Measurements from ENCODE around the gene YIPF3.
"Not testable (repeated sequence)": the region's sequence is repeated elsewhere in the genome, so short reads cannot be mapped to it uniquely, and the experiment has no call there.

The YIPF3 gene

DNA sequence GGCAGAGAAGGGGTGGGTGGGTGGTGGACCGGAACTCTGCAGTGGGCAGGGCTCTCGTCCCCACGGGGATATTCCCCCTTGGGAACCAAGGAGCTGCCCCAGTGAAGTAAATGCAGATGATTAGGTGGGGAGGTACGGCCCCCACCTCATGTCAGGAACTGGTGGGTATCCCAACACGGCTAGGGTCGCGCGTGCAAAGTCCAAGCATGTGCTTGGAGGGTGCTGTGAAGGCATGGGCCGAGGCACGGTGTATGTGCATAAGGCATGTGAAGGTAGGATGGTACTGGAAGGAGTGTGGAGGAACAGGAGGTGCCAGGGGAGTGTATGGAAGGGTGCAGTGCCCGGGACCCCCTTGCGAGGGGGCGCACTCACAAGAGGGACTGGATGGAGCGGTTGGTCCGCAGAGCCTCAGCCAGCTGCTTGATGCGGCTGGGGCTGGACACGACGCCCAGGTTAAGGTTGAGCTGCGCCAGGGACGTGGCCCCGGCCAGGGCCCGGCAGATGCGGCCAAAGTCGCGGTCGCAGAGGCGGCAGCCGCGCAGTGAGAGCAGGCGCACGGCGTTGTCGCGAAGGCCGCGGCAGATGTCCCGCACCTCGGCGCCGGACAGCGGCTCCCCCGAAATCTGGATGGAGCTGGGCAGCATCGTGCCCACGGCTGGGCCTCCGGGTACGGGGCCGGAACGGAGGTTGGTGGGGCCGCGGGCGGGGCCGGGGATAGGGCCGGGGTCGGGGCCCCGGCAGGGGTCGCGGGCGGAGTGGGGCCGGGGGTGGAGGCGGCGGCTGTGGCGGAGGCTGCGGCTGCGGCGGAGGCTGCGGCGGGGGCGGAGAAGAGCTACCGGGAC is 7.4 kb downstream of the YIPF3 start:
- DNase-seq: no peak

DNA sequence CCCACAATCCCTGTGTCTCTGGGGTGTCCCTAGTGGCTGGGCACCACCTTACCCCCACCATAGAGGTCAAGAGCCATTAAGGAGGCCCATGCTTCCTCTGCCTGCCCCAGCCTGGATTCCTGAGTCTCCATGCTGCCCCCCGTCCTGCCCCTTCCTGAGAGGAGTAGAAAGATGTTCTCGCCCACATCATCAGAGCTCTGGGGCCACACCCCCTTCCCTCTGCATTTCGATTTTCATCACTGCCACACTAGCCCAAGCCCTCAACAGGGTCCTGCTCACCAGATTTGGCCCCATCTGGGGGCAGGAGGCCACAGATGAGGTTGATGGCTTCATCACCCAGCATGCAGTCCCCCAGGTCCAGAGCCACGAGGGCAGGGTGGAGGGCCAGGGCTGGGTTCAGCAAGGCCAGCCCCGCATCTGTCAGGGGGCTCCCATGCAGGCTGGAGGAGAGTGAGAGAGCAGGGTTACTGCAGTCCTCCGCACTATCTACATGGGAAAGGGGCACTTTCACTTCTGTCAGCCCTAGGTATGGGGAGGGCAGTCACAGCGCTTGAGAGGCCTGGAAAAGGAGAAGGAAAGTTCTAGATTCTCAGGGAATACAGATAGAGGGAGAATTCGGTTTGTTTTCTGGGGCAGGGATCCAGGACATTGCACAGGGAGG is 8.1 kb downstream of the YIPF3 start:
- no peak for DNase-seq

DNA sequence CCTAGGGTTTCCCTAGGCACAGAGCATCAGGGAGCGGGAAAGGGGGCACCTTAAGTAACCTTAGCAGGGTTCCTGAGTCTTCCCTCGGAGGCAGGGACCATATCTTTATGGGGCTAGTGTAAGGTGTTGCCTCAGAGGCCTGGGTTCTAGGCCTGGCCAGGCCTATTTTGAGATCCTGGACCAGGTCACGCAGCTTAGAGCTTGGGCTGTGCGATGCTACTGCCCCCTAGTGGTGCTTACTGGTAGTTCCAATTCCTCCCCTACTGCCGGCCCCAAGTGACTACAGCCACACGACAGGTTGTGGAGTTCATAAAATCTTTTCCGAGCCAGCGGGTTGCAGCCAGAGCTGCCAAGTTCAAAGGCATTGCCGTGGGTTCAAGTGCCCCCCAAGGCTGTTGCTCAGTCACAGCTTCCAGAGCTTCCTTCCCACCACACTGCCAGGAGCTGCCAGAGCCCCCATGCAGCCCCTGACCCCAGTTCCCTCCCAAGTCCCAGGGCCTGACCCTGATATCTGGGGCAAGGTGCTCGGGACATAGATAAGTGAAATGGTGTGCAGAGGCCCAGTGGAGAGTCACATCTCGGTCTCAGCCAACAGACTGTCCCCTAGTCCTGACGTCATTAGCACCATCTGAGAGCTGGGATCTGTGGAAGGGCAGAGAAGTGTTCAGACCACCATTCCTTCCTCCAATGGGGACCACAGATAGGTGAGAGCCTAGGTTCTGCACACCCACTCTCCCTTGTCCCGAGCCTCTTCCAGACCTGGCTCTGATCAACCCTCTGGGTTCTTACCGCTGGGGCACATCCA is 9.9 kb downstream of the YIPF3 start:
- DNase-seq: peak; percentile 63

DNA sequence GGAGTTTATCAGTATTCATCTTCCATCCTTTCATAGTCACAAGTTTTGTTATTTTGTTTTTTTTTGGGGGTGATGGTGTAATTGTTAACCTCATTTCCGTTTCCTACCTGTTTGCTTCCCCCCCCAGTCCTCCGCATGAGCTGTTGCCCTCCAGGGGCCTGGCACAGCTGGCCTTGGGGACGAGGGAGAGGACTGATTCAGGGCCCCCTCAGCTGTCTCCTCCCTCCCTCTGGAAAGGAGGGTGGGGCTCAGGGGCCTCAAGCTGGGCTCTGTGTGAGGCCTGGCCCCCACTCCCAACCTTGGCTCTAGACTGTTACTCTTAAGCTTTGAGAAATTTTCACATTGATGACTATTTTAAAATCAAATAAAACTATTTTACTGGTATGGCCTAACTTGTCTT is 10.6 kb downstream of the YIPF3 start:
- no peak for DNase-seq

DNA sequence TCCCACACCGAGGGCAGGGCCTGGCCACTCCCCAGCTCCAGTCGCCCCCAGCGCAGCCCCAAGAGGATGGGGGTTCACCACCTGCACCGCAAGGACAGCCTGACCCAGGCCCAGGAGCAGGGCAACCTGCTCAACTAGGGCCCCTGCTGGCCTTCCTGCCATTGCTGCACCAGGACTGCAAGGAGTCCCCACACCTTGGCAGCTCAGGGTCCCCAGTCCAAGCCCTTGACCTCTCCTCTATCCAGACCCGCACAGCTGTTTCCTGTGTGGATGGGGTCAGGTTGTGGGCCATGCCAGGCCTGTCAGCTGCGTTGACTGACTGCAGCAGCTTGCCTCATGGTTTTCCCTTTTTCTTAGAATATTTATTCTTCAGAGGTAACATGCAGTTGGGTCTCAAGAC is 11.0 kb downstream of the YIPF3 start:
- no peak for DNase-seq

DNA sequence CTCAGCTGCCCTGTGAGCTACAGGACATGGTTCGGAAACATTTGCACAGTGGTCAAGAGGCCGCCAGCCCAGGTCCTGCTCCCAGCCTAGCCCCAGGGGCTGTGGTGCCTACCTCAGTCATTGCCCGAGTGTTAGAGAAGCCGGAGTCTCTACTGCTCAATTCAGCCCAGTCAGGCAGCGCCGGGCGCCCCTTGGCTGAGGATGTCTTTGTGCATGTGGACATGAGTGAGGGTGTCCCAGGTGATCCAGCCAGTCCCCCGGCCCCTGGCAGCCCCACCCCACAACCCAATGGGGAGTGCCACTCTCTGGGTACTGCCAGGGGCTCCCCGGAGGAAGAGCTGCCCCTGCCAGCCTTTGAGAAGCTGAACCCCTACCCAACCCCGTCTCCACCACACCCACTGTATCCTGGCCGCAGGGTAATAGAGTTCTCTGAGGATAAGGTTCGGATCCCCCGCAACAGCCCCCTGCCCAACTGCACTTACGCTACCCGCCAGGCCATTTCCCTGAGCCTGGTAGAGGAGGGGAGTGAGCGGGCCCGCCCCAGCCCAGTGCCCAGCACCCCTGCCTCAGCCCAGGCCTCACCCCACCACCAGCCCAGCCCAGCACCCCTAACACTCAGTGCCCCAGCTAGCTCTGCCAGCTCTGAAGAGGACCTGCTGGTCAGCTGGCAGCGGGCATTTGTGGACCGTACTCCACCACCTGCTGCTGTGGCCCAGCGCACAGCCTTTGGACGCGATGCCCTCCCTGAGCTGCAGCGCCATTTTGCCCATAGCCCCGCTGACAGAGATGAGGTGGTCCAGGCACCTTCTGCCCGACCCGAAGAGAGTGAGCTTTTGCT is 11.8 kb downstream of the YIPF3 start:
- DNase-seq: no peak

DNA sequence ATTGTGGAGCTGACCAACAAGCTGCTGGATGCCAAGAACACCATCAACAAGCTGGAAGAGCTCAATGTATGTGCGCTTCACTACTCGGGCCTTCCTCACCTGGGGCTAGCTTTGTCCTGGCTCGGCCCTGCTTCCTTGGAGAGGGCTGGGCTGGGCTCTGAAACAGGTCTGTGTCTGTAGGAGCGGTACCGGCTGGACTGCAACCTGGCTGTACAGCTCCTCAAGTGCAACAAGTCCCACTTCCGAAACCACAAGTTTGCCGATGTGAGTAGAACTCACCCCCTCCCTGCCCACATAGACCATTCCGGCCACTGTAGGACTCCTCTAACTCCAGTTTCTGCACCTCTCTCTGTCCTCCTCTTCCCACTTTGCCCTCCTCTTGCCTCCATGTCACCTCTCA is 13.3 kb downstream of the YIPF3 start:
- no peak for DNase-seq

DNA sequence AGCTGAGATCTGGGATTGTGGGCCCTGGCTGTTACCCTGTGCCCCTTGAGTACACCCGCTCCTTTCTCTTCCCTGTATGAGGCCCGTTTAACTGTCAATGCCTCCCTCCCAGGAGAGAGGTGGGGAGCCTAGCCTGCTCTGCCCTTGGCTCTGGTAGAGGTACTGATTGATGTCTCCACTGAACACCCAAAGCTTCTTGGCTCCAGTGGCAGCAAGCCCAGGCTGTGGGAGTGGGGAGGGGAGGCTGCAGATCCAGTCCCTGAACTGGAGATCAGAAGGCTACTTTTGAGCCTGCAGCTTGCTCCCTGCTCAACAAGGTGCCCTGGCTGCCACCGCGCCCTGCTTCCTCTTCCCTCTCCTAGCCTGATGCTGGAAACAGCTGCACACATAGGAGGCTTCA is 14.1 kb downstream of the YIPF3 start:
- DNase-seq: no peak

DNA sequence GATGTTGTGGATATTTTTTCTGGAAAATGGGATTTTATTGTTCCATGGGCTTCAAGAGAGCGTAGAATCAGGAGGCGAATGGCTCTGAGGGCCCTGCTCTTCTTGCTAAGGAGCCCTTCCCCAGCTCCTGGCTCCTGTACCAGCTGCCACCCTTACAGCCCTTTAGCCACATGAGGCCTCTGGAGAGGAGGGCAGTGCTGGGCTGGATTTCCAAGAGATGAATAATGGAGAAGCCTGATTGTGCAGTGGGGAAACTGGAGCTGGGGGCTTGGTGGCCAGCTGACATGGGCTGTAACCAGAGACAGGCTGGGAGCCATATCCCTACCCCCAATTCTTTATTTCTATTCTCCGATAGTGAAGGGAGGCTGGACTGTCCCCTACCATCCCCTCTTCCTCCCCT is 15.8 kb downstream of the YIPF3 start:
- no peak for DNase-seq

DNA sequence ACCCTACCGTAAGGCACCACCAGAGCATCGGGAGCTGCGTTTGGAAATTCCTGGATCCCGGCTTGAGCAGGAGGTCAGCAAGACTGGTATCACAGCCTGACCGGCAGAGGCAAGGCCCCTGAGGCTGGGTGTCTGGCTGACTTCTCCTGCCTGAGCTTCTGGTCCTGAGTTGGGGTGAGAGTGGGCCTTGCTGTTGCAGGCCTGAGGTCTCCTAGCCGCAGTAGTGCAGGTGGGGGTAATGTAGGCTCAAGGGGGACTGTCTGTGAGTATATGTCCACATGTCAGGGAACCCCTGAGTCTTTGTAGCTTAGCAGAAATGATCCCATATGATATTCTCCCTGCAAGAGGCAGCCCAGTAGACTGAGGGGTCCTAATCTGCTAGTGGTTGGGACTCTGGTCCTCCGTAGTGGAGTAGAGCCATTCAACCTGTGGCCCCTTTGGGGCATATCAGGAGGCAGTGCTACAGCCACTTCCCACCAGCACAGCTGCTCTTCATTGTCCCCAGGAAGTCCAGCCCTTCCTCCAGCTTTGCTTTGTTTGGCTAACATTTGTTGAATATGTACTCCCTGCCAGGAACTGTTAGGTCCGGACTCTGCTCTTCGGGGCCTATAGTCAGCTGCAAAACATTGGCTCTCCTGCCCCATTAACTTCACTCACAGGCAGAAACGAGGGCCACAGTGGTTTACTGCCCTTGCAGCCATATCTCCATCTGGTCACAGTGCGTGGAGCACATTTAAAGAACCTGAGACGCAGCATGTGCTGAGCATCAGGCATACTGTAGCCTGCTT is 17.5 kb downstream of the YIPF3 start:
- DNase-seq: no peak

DNA sequence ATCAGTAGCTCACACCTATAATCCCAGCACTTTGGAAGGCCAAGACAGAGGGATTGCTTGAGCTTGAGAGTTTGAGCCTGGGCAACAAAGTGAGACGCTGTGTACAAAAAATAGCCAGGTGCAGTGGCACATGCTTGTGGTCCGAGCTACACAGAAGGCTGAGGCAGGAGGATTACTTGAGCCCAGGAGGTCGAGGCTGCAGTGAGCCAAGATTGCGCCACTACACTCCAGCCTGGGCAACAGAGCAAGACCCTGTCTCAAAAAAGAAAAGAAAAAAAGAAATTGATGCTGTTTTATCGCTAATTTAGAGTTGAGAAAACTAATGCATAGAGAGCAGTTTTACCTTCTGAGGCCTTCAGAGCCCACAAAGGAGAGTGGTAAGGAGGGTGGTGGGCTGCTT is 18.4 kb downstream of the YIPF3 start:
- not testable (repeated sequence) for DNase-seq

DNA sequence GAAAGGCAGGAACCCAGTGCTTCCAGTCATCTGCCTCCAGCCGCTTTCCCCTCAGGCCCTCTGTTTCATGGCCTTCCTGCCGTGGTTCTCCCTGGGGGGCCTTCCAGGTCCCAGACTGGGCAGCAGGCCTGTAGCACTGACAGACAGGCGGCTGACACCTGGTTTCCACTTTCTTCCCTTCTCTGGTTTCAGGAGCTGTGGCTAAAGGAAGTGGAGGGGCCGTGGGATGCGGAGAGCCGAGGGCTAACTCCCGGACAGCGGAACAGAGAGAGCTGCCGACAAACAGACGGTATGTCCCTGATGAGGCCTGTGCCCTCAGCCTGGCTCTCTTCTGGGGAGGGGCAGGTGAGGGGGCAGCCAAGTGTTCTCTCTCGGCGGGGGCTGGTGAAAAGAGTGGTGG is 19.0 kb downstream of the YIPF3 start:
- no peak for DNase-seq

DNA sequence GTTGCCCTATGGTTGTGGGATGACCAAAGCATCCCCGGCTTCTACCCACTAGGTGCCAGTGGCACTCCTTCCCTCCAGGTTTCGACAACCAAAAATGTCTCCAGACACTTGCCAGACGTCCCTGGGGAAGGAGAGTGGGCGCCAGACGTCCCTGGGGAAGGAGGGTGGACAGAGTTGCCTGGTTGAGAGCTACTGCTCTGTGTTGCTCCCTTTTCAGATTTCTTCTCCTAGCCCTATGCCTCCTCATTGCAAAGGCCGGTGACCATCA is 19.7 kb downstream of the YIPF3 start:
- DNase-seq: no peak

DNA sequence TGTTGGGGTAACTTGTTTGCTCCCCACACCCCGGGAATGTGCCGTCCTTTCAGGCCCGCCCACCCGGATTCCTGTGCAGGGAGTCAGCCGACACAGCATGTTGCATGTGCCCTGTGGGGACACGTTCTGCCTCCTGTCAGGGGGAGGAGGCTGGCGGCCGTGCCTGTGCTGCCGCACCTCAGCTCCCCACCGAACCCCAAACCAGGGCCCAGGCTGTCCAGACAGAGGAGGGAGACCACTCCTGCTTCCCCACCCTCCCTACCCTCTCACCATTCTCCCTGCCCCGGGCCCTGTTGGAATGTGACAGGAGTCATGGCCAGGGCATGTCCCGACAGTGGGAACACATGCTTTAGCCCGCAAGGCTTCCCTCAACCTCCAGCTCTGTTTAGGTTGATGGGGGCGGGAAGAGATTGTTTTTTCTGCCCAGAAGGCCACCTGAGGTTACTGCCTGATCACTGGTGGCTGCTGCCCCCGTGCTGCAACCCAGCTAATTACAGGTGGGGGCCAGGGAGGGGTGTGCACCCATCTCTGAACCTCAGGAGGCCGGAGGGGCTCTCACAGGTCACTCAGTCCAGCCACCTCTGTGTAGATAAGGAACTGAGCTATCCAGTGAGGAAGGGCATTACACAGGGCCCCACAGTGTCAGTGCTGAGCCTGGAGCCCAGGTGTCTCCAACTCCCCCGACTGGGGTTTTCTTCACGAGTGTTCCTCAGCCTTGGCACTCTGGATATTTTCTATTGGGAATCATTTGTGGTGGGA is 20.2 kb downstream of the YIPF3 start:
- DNase-seq: peak; percentile 17

DNA sequence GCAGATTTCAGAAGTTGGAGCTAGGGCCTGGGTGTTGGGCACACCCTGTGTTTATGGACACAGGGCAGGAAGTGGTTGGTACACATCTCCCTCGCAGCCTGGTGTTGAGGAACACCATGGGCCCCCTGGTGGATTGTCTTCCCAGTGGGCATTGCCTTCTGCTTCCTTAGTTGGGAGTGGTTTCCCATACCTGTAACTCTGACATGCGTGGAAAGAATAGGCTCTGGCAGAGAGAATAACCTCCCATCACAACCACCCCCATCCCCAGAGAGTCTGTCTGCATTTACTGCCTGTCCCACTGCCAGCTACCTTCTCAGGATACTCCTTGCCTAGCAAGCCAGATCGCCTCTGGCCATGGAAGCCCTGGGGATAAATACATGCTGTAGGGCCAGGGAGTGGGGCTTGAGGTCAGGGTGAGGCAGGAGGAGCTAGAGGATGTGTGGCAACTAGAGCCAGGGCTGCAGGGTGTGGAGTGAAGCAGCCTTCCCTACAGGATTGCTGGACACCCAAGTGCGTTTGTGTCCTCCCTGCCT is 21.3 kb downstream of the YIPF3 start:
- no peak for DNase-seq

DNA sequence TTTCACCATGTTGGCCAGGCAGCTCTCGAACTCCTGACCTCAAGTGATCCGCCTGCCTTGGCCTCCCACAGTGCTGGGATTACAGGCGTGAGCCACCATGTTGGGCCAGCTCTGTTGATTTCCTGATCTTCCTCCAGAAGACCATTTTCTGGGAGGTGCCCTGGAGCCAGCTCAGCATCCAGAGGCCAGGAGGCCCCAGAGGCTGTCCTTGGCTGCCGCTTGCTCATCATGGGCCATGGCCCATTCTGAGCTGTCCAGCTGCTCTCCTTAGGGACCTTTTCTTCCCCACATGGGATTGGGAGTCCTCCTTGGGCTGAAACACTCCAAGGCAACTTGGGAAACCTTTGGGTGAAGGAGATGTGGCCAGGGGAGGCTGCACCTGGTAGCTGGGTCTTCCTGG is 22.0 kb downstream of the YIPF3 start:
- DNase-seq: no peak

DNA sequence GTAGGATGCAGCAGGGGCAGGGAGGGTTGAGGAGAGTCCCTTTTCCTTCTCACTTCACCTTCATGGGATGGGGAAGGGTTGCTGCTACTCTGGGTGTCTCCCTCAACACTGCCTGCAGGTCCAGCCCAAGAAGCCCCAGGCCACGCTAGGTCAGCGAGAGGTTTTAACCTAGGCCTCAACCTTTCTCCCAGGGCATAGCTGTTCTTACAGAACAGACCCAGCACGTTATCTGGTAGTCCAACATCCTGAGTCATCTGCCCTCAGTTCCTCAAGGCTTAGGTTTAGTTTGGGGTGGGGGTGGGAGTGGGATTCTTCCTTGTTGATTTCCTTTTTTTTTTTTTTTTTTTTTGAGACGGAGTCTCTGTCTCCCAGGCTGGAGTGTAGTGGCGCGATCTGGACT is 22.4 kb downstream of the YIPF3 start:
- no peak for DNase-seq

DNA sequence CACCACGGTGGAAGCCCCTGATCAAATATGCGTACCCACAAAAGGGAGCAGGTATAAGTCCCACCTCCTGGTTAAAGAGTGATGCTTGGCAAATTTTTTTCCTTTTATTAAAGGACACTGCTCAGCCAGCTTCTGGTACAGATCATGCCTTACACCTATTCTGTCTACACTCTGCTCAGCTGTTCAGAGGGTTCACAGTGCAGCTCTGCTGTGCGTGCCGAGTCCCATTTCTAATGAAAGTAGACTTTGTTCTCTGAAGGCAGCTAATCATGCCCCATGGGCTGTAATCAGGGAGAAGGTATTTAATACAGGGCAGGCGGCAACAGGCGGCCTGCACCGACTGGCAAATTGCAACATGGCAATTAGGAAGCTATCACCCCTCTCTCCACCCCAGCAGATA is 22.9 kb downstream of the YIPF3 start:
- no peak for DNase-seq

DNA sequence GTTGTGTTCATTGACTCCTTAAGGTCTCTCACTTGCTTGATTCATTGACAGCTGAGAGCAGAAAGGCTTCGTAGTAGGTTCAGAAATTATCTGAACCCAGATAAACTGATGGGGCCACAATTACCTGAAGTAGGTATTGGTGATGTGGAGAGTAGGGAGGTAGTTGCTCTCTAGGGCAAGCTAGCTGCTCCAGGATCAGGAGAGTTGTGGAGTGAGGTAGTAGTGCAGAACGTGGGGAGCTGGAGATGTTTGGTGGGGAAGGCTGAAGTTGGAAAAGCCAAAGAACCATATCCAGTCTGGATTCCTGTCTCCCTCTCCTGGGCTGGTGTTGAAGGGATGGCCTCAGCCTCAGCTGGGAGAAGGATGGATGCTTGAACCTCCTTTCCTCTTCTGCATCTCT is 23.5 kb downstream of the YIPF3 start:
- no peak for DNase-seq

DNA sequence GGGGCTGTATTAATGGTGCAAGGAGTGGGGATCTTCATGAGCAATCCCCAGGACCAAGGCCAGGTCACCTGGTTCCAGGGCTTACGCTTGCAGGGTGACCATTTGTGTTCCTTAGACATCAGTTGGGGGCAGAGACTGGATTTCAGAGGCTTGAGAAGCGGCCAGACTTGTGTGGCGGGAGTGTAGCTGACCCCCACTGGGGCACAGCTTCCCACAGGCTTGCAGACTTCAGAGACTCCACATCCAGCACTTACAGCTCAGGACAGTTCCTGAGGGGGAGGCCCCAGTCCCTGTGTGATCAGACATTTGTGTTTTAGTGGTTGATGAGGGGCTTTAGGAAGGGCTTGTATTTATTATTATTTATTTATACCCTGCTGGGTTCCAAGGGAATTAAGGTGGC is 24.1 kb downstream of the YIPF3 start:
- DNase-seq: no peak

All from DMS 273 treated with DMSO at 0.1 percent for 48 hours (cell line).